ENCODE results near the gene CTIF.

Gene CTIF

DNA sequence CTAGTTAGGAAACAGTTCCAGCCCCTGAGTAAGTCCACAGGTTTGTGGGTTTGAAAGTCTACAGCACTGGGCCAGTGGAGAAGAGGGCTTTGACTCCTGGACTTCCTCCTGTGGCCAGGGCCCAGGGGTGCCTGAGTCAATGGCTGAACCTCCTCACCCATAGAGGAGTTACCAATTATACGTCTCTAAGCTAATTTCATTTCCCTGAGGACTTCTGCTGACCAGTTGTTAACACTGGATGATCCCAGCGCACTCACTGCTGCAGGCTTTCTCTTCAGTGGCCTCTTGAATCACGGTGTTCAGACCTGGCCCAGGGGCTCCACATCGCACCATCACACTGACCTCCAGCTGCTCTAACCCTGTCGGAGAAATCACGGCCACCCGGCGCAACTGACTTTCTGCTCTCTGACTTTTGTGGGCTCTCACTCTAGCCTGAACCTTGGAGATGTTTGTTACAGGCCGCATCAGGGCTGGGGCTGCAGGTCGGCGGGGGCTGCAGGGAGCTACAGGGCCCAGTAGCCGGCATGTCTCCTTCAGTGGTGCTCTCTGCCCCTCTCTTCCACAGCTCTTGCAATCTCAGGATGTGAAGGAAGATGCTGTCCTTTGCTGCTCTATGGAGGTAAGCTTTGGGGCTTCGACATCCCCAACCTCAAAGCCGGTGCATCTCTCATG, 318.3 kb downstream of the CTIF start:
- no peak for TF ChIP-seq FOXM1 (IDR thresholded peaks at IDR 0.05; ENCODE audit: borderline replicate concordance, low read depth)
- no peak for TF ChIP-seq RAD21 (IDR thresholded peaks at IDR 0.05; ENCODE audit: low read depth)
- TF ChIP-seq EP300 (IDR thresholded peaks at IDR 0.05; ENCODE audit: borderline replicate concordance) = no peak
- no peak for TF ChIP-seq ZBTB7A (IDR thresholded peaks at IDR 0.05; ENCODE audit: low read depth)
- no peak for TF ChIP-seq TAF1 (IDR thresholded peaks at IDR 0.05; ENCODE audit: low read depth)
- TF ChIP-seq, protein P1, sequence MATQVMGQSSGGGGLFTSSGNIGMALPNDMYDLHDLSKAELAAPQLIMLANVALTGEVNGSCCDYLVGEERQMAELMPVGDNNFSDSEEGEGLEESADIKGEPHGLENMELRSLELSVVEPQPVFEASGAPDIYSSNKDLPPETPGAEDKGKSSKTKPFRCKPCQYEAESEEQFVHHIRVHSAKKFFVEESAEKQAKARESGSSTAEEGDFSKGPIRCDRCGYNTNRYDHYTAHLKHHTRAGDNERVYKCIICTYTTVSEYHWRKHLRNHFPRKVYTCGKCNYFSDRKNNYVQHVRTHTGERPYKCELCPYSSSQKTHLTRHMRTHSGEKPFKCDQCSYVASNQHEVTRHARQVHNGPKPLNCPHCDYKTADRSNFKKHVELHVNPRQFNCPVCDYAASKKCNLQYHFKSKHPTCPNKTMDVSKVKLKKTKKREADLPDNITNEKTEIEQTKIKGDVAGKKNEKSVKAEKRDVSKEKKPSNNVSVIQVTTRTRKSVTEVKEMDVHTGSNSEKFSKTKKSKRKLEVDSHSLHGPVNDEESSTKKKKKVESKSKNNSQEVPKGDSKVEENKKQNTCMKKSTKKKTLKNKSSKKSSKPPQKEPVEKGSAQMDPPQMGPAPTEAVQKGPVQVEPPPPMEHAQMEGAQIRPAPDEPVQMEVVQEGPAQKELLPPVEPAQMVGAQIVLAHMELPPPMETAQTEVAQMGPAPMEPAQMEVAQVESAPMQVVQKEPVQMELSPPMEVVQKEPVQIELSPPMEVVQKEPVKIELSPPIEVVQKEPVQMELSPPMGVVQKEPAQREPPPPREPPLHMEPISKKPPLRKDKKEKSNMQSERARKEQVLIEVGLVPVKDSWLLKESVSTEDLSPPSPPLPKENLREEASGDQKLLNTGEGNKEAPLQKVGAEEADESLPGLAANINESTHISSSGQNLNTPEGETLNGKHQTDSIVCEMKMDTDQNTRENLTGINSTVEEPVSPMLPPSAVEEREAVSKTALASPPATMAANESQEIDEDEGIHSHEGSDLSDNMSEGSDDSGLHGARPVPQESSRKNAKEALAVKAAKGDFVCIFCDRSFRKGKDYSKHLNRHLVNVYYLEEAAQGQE (IDR thresholded peaks at IDR 0.05; ENCODE audit: low read depth) = no peak
- TF ChIP-seq CREB1 (IDR thresholded peaks at IDR 0.05; ENCODE audit: low read depth) = no peak
- TF ChIP-seq TCF12 (IDR thresholded peaks at IDR 0.05; ENCODE audit: low read depth) = no peak
- TF ChIP-seq NFIC (IDR thresholded peaks at IDR 0.05) = no peak
- no peak for TF ChIP-seq TEAD4 (IDR thresholded peaks at IDR 0.05)
- TF ChIP-seq, protein P2, sequence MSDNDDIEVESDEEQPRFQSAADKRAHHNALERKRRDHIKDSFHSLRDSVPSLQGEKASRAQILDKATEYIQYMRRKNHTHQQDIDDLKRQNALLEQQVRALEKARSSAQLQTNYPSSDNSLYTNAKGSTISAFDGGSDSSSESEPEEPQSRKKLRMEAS (IDR thresholded peaks at IDR 0.05) = no peak
- TF ChIP-seq YY1 (IDR thresholded peaks at IDR 0.05; ENCODE audit: low read depth) = no peak
- no peak for TF ChIP-seq EGR1 (IDR thresholded peaks at IDR 0.05)
- TF ChIP-seq, protein P3, sequence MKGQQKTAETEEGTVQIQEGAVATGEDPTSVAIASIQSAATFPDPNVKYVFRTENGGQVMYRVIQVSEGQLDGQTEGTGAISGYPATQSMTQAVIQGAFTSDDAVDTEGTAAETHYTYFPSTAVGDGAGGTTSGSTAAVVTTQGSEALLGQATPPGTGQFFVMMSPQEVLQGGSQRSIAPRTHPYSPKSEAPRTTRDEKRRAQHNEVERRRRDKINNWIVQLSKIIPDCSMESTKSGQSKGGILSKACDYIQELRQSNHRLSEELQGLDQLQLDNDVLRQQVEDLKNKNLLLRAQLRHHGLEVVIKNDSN (IDR thresholded peaks at IDR 0.05) = no peak

DNA sequence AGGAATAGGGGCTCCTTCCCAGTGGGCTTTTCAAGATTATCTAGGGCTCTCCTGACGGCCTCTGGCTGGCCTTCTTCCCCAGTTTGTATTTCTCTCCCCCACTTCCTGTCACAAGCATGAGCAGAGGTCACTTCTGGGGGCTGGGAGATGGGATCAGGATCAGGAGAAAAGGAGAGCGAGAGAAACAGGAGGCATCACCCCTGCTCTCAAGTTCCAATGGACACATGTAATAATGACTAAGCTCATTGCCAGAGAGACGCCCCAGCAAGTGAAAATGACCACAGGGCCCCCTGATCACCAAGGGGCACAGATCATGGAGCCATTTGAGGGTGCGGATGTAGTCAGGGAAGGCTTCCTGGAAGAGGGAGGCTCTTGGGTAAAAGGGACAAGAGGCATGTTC, 319.8 kb downstream of the CTIF start:
- TF ChIP-seq, protein P2 (IDR thresholded peaks at IDR 0.05) = no peak
- no peak for TF ChIP-seq TAF1 (IDR thresholded peaks at IDR 0.05; ENCODE audit: low read depth)
- no peak for TF ChIP-seq FOXM1 (IDR thresholded peaks at IDR 0.05; ENCODE audit: borderline replicate concordance, low read depth)
- TF ChIP-seq YY1 (IDR thresholded peaks at IDR 0.05; ENCODE audit: low read depth) = no peak
- TF ChIP-seq, protein P1 (IDR thresholded peaks at IDR 0.05; ENCODE audit: low read depth) = no peak
- TF ChIP-seq TEAD4 (IDR thresholded peaks at IDR 0.05) = no peak
- no peak for TF ChIP-seq NFIC (IDR thresholded peaks at IDR 0.05)
- no peak for TF ChIP-seq ZBTB7A (IDR thresholded peaks at IDR 0.05; ENCODE audit: low read depth)
- no peak for TF ChIP-seq CEBPB (IDR thresholded peaks at IDR 0.05)
- TF ChIP-seq EGR1 (IDR thresholded peaks at IDR 0.05) = no peak
- TF ChIP-seq CREB1 (IDR thresholded peaks at IDR 0.05; ENCODE audit: low read depth) = no peak
- no peak for TF ChIP-seq TCF12 (IDR thresholded peaks at IDR 0.05; ENCODE audit: low read depth)
- TF ChIP-seq EP300 (IDR thresholded peaks at IDR 0.05; ENCODE audit: borderline replicate concordance) = no peak
- no peak for TF ChIP-seq RAD21 (IDR thresholded peaks at IDR 0.05; ENCODE audit: low read depth)

DNA sequence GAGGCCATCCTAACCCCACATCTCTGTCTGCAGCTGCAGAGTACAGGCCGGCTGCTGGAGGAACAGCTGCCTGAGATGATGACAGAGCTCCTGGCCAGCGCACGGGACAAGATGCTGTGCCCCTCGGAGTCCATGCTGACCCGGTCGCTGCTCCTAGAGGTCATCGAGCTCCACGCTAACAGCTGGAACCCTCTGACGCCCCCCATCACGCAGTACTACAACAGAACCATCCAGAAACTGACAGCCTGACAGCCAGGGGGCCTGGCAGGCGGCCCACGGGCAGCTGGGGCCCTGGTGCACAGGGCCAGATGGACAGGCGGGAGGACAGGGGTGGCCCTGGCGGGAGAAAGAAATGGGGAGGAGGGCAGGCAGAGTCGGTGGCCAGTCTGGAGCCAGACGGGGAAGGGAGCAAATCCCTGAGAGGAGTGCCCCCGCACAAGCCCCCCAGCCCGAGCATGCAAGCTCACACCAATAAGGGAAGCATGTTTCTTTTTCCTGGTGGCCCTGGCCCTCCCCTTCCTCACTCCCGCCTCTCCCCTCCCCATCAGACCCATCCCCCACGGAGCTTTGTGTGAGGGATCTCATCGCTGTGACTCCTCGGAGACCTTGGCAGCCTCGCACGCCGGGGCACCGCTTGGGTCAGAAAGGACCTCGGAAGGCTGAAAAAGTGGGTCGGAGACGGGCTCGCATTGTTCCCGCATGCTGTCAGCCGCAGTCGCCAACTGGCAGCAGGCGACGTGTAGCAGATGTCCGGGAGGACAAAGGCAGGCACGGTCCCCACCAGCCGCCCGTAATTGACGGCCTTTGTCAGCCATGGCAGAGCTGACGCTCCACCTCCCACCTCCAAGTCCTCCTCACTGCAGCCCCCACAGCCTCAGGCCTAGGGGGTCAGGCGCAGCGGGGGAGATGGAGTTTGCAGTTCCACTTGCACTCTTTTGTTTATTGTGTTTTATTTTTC, 320.8 kb downstream of the CTIF start:
- TF ChIP-seq EP300 (IDR thresholded peaks at IDR 0.05; ENCODE audit: borderline replicate concordance) (no peak), YY1 (IDR thresholded peaks at IDR 0.05; ENCODE audit: low read depth) (no peak), CEBPB (IDR thresholded peaks at IDR 0.05) (no peak), CREB1 (IDR thresholded peaks at IDR 0.05; ENCODE audit: low read depth) (no peak), TCF12 (IDR thresholded peaks at IDR 0.05; ENCODE audit: low read depth) (no peak), FOXM1 (IDR thresholded peaks at IDR 0.05; ENCODE audit: borderline replicate concordance, low read depth) (no peak), TAF1 (IDR thresholded peaks at IDR 0.05; ENCODE audit: low read depth) (no peak)
- TF ChIP-seq, protein P2 (IDR thresholded peaks at IDR 0.05) = no peak

DNA sequence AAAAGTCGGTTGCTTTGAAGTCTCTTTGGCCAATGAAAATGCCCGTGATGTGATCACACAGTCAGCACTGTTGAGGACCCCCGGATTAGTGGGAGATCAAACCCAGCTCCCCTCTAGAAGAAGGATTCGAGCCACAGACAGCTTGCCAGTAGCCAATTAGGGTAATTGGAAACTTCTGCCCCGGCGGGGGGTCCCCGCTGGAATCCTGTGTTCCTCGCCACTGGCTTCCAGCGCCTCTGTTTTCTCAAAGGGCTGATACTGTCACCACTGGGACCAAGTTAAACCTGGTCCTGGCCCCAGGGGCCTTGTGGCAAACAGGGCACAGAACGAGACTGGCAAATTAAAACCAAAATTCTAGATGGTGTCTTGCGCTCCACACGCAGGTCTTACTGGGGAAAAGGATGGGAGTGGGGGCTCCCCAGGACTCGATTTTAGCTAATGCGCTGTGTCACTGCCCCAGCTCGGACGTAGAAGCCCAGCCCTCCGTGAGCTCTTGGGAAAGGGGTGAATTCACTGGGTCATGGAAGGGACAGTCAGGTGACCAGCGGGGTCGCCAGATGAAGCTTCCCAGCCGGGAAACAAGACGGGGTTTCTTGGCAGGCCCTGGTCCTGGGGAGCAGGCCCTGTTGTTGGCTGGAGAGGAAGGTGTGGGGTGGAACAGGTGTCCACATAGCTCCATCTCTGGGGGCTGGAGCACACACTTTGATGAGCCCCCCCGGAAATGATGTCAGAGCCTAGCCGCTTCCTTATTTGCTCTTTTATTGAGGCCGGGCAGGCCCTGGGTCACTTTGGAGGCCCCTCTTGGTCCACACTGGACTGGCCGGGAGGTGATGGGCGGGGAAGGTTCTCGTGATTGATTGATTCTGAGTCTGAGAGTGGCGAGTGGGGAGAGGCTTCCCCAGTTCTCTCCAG, 321.7 kb downstream of the CTIF start:
- TF ChIP-seq ZBTB7A (IDR thresholded peaks at IDR 0.05; ENCODE audit: low read depth) = no peak
- TF ChIP-seq TCF12 (IDR thresholded peaks at IDR 0.05; ENCODE audit: low read depth) = no peak
- no peak for TF ChIP-seq TEAD4 (IDR thresholded peaks at IDR 0.05)
- TF ChIP-seq TAF1 (IDR thresholded peaks at IDR 0.05; ENCODE audit: low read depth) = no peak
- TF ChIP-seq, protein P3 (IDR thresholded peaks at IDR 0.05) = no peak
- no peak for TF ChIP-seq FOXM1 (IDR thresholded peaks at IDR 0.05; ENCODE audit: borderline replicate concordance, low read depth)
- TF ChIP-seq, protein P2 (IDR thresholded peaks at IDR 0.05) = no peak
- TF ChIP-seq, protein P1 (IDR thresholded peaks at IDR 0.05; ENCODE audit: low read depth) = no peak
- no peak for TF ChIP-seq YY1 (IDR thresholded peaks at IDR 0.05; ENCODE audit: low read depth)
- TF ChIP-seq EP300 (IDR thresholded peaks at IDR 0.05; ENCODE audit: borderline replicate concordance) = no peak
